Epithelial cell of prostate (primary cell): ENCODE data around the gene TIMM29.
"Not testable (repeated sequence)": the region's sequence is repeated elsewhere in the genome, so short reads cannot be mapped to it uniquely, and the experiment has no call there.

Experiments
- DNase-seq: peaks from one replicate; pipeline ENCODE4 v3.0.0-alpha.2; 2011; ENCODE audit warnings: low read depth, low spot score
- H3K27ac ChIP-seq: fragments of 450-650 bp; 2 replicates; pipeline ENCODE4 v1.5.1; 2017; ENCODE audit warnings: mild to moderate bottlenecking

Gene TIMM29

GRCh38 chr19:10935371-10936059 is 6.9 kb downstream of the TIMM29 start:
- no peak overlapping the region for H3K27ac ChIP-seq
- DNase-seq, result no peak

- no peak overlapping the region for H3K27ac ChIP-seq
- DNase-seq, result no peak
Measured at GRCh38 chr19:10936661-10937084, 8.1 kb downstream of the TIMM29 start.

- H3K27ac ChIP-seq, DNase-seq: not testable (repeated sequence)
Measured at GRCh38 chr19:10941649-10942048, 13.0 kb downstream of the TIMM29 start.

- not testable (repeated sequence) for DNase-seq, H3K27ac ChIP-seq
Measured at GRCh38 chr19:10943412-10943811, 14.8 kb downstream of the TIMM29 start.

GRCh38 chr19:10945264-10945663 is 16.7 kb downstream of the TIMM29 start:
- DNase-seq, result no peak
- H3K27ac ChIP-seq, result no peak overlapping the region

GRCh38 chr19:10946958-10947657 is 18.5 kb downstream of the TIMM29 start:
- no peak for DNase-seq
- H3K27ac ChIP-seq, result no peak overlapping the region

GRCh38 chr19:10952809-10953208 is 24.2 kb downstream of the TIMM29 start:
- DNase-seq, result peak; percentile 77
- H3K27ac ChIP-seq, result peak overlapping the region; percentile 31

GRCh38 chr19:10959277-10959968 is 30.8 kb downstream of the TIMM29 start:
- not testable (repeated sequence) for DNase-seq
- H3K27ac ChIP-seq, result peak overlapping the region; percentile 61

- H3K27ac ChIP-seq, result peak within 1 kb of the TSS; percentile 61
- peak; percentile 70 for DNase-seq
Measured at GRCh38 chr19:10960314-10961072, 31.9 kb downstream of the TIMM29 start, which contains the start of gene SMARCA4. SMARCA4 (plus strand) TSS chr19:10961030; CDS start chr19:10984152, 23,122 bp downstream.

GRCh38 chr19:10961073-10961860 is 32.7 kb downstream of the TIMM29 start:
- no peak for DNase-seq
- peak overlapping the region; percentile 61 for H3K27ac ChIP-seq

- DNase-seq, result no peak
- H3K27ac ChIP-seq, result no peak overlapping the region
Measured at GRCh38 chr19:10962863-10963262, 34.3 kb downstream of the TIMM29 start.

GRCh38 chr19:10963865-10964264 is 35.3 kb downstream of the TIMM29 start:
- no peak overlapping the region for H3K27ac ChIP-seq

GRCh38 chr19:10964903-10965302 is 36.3 kb downstream of the TIMM29 start:
- no peak overlapping the region for H3K27ac ChIP-seq
- DNase-seq, result no peak

More at GRCh38 chr19:10963865-10964264, 35.3 kb downstream of the TIMM29 start:
- no peak for DNase-seq

- no peak overlapping the region for H3K27ac ChIP-seq
- no peak for DNase-seq
Measured at GRCh38 chr19:10965398-10965797, 36.8 kb downstream of the TIMM29 start.

GRCh38 chr19:10966809-10967208 is 38.2 kb downstream of the TIMM29 start:
- H3K27ac ChIP-seq, result no peak overlapping the region
- no peak for DNase-seq

- DNase-seq, result no peak
- no peak overlapping the region for H3K27ac ChIP-seq
Measured at GRCh38 chr19:10968527-10969135, 40.0 kb downstream of the TIMM29 start.

- no peak for DNase-seq
- H3K27ac ChIP-seq, result no peak overlapping the region
Measured at GRCh38 chr19:10971107-10971726, 42.6 kb downstream of the TIMM29 start.

GRCh38 chr19:10975374-10976130 is 46.9 kb downstream of the TIMM29 start:
- no peak for DNase-seq
- H3K27ac ChIP-seq, result no peak overlapping the region
